ENCODE data around the gene CLDN9. TPM values are rescaled to one million over a fixed set of nuclear protein-coding genes. Genes with fewer than 3 reads are reported as not detected.

Gene CLDN9
- total RNA-seq, 1 donor from 2014 or later = 0.48 TPM

DNA sequence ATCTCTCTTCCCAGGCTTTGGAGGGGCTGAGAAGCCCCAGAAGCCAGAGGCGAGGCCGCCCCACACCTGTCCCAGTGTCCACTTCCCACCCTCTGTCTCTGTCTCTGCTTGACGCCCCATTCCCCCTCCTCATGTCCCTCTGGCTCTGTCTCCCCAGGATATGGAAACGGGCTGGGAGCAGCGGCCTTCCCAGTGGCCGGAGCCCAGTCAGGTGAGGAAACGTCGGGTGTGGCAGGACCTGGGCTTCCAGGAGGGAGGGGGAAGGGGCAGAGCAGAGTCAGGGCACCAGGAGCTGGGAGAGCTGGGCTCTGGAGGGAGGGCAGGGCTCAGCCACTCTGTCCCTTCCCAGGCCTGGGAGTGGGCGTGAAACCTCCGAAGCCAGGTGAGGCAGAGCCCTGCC lies 21.8 kb upstream of the CLDN9 start:
- Histone ChIP-seq H2AFZ (ENCODE audit: low read depth, low read length) (no peak overlapping the region), H3K36me3 (ENCODE audit: insufficient read depth, low read length) (no peaks in the 10 kb centered on the region), H3K4me3 (ENCODE audit: insufficient read depth, low read depth, low read length) (no peak overlapping the region), H3K79me2 (ENCODE audit: insufficient read depth, low read length) (no peaks in the 10 kb centered on the region), H3K27ac (ENCODE audit: low read depth, low read length) (no peak overlapping the region), H3K9ac (ENCODE audit: low read length) (no peak overlapping the region), H3K9me3 (ENCODE audit: insufficient read depth, low read depth, low read length) (no peaks in the 10 kb centered on the region), H3K4me1 (ENCODE audit: insufficient read depth, low read length) (no peaks in the 10 kb centered on the region), H3K27me3 (ENCODE audit: insufficient read depth, low read length) (peaks cover 6% of the 10 kb centered on the region), H4K20me1 (ENCODE audit: insufficient read depth, low read length) (no peaks in the 10 kb centered on the region), H3K4me2 (ENCODE audit: low read length) (no peak overlapping the region)
- no peaks in the 10 kb centered on the region for H3K9me3 Mint-ChIP-seq (ENCODE audit: unreplicated experiment)
- TF ChIP-seq EZH2 (IDR thresholded peaks at IDR 0.05; ENCODE audit: insufficient read depth, low read length) = no peak
- TF ChIP-seq, protein P1, sequence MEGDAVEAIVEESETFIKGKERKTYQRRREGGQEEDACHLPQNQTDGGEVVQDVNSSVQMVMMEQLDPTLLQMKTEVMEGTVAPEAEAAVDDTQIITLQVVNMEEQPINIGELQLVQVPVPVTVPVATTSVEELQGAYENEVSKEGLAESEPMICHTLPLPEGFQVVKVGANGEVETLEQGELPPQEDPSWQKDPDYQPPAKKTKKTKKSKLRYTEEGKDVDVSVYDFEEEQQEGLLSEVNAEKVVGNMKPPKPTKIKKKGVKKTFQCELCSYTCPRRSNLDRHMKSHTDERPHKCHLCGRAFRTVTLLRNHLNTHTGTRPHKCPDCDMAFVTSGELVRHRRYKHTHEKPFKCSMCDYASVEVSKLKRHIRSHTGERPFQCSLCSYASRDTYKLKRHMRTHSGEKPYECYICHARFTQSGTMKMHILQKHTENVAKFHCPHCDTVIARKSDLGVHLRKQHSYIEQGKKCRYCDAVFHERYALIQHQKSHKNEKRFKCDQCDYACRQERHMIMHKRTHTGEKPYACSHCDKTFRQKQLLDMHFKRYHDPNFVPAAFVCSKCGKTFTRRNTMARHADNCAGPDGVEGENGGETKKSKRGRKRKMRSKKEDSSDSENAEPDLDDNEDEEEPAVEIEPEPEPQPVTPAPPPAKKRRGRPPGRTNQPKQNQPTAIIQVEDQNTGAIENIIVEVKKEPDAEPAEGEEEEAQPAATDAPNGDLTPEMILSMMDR (IDR thresholded peaks at IDR 0.05; ENCODE audit: insufficient read depth, low read depth, low read length) = no peak
- H3K27ac Mint-ChIP-seq (ENCODE audit: unreplicated experiment) = no peak overlapping the region
- H3K4me1 Mint-ChIP-seq (ENCODE audit: low read depth, unreplicated experiment) = peaks cover 1% of the 10 kb centered on the region
- no peak for DNase-seq (ENCODE audit: low read depth)
- no peak for FAIRE-seq
- H3K4me3 Mint-ChIP-seq (ENCODE audit: unreplicated experiment) = no peak overlapping the region
- H3K36me3 Mint-ChIP-seq (ENCODE audit: low read depth, unreplicated experiment) = no peaks in the 10 kb centered on the region
- H3K27me3 Mint-ChIP-seq (ENCODE audit: low read depth, unreplicated experiment) = peaks cover 22% of the 10 kb centered on the region

DNA sequence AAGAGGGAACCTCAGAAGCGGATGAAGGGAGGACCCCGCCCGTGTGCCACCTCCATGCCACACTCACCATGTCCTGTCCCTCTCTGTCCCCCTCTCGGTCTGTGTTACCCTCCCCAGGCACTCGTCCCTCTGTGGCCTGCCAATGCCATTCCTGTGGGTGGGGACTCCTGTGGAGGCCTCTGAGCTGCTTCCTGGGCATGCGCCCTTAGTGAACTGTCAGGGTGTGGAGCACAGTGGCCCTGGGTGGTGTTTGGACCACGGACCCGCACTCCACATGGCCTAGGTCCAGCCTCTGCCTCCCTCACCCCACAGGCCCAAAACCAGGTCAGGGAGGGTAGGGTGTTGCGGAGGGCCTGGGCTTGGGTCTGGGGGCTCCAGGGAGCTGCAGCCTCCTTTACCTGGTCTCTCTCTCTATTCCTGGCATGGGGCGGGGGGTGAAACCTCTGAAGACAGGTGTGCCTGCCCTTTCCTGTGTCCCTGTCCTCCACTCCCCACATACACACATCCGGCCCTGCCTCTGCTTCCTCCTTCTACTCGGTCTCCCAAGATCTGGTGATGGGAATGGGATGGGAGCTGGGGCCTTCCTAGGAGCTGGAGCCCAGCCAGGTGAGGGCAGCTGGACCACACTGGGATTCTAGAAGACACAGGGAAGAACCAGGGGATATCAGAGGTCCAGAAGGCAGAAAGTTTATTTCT lies 21.0 kb upstream of the CLDN9 start:
- no peak overlapping the region for H3K27ac Mint-ChIP-seq (ENCODE audit: unreplicated experiment)
- Histone ChIP-seq H3K9me3 (ENCODE audit: insufficient read depth, low read depth, low read length) (no peaks in the 10 kb centered on the region), H3K4me2 (ENCODE audit: low read length) (no peak overlapping the region), H3K79me2 (ENCODE audit: insufficient read depth, low read length) (no peaks in the 10 kb centered on the region), H3K4me3 (ENCODE audit: insufficient read depth, low read depth, low read length) (no peak overlapping the region), H3K27me3 (ENCODE audit: insufficient read depth, low read length) (peaks cover 6% of the 10 kb centered on the region), H3K4me1 (ENCODE audit: insufficient read depth, low read length) (no peaks in the 10 kb centered on the region), H4K20me1 (ENCODE audit: insufficient read depth, low read length) (no peaks in the 10 kb centered on the region), H2AFZ (ENCODE audit: low read depth, low read length) (no peak overlapping the region), H3K36me3 (ENCODE audit: insufficient read depth, low read length) (no peaks in the 10 kb centered on the region), H3K9ac (ENCODE audit: low read length) (no peak overlapping the region), H3K27ac (ENCODE audit: low read depth, low read length) (no peak overlapping the region)
- H3K9me3 Mint-ChIP-seq (ENCODE audit: unreplicated experiment) = no peaks in the 10 kb centered on the region
- FAIRE-seq (no peak), DNase-seq (ENCODE audit: low read depth) (no peak)
- peaks cover 19% of the 10 kb centered on the region for H3K27me3 Mint-ChIP-seq (ENCODE audit: low read depth, unreplicated experiment)
- TF ChIP-seq EZH2 (IDR thresholded peaks at IDR 0.05; ENCODE audit: insufficient read depth, low read length) = no peak
- TF ChIP-seq, protein P1 (IDR thresholded peaks at IDR 0.05; ENCODE audit: insufficient read depth, low read depth, low read length) = no peak
- H3K36me3 Mint-ChIP-seq (ENCODE audit: low read depth, unreplicated experiment) = no peaks in the 10 kb centered on the region
- no peak overlapping the region for H3K4me3 Mint-ChIP-seq (ENCODE audit: unreplicated experiment)
- H3K4me1 Mint-ChIP-seq (ENCODE audit: low read depth, unreplicated experiment) = peaks cover 1% of the 10 kb centered on the region

DNA sequence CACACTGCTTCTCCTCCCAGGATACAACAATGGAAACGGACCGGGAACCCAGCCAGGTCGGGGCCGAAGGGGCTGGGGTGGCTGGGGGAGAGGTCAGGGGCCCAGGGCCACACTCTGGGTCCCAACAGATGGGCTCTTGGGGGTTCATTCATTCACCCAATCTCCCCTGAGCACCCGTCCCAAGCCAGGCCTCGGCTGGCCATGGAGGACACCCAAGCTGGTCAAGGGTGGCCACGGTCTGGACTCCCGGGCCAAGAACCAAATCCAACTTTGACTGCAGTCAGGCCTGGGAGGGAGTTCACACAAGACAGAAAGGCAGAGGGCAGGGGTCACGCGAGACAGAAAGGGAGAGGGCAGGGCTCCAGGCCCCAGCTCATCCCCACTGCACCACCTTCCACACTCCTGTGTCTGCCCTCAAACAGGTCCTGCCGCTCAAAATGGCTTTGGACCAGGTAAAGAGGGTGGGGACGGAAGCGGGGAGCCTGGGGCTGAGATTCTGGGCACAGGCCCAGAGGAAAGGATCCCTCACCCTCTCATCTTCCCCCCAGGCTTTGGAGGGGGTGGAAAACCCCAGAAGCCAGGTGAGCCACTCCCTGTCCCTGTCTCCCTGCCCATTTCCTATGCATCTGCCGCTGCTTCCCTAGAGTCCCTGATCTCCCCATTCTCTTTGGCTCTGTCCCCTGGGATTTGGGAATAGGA lies 20.2 kb upstream of the CLDN9 start:
- no peaks in the 10 kb centered on the region for H3K4me1 ChIP-seq (ENCODE audit: insufficient read depth, low read length)
- no peak overlapping the region for H3K27ac ChIP-seq (ENCODE audit: low read depth, low read length)
- TF ChIP-seq, protein P1 (IDR thresholded peaks at IDR 0.05; ENCODE audit: insufficient read depth, low read depth, low read length) = no peak
- no peak for TF ChIP-seq EZH2 (IDR thresholded peaks at IDR 0.05; ENCODE audit: insufficient read depth, low read length)
- H3K79me2 ChIP-seq (ENCODE audit: insufficient read depth, low read length) = no peaks in the 10 kb centered on the region
- H3K27me3 ChIP-seq (ENCODE audit: insufficient read depth, low read length) = peaks cover 6% of the 10 kb centered on the region
- H3K9ac ChIP-seq (ENCODE audit: low read length) = no peak overlapping the region
- FAIRE-seq (no peak), DNase-seq (ENCODE audit: low read depth) (no peak)
- Mint-ChIP-seq H3K4me1 (ENCODE audit: low read depth, unreplicated experiment) (peaks cover 1% of the 10 kb centered on the region), H3K4me3 (ENCODE audit: unreplicated experiment) (no peak overlapping the region), H3K9me3 (ENCODE audit: unreplicated experiment) (no peaks in the 10 kb centered on the region), H3K36me3 (ENCODE audit: low read depth, unreplicated experiment) (no peaks in the 10 kb centered on the region), H3K27ac (ENCODE audit: unreplicated experiment) (no peak overlapping the region), H3K27me3 (ENCODE audit: low read depth, unreplicated experiment) (peaks cover 16% of the 10 kb centered on the region)
- no peak overlapping the region for H3K4me2 ChIP-seq (ENCODE audit: low read length)
- H4K20me1 ChIP-seq (ENCODE audit: insufficient read depth, low read length) = no peaks in the 10 kb centered on the region
- H3K9me3 ChIP-seq (ENCODE audit: insufficient read depth, low read depth, low read length) = no peaks in the 10 kb centered on the region
- no peak overlapping the region for H2AFZ ChIP-seq (ENCODE audit: low read depth, low read length)
- no peaks in the 10 kb centered on the region for H3K36me3 ChIP-seq (ENCODE audit: insufficient read depth, low read length)
- no peak overlapping the region for H3K4me3 ChIP-seq (ENCODE audit: insufficient read depth, low read depth, low read length)

Data from astrocyte (in vitro differentiated cells and primary cell).